Stimulated activated naive CD8-positive, alpha-beta T cell treated with anti-CD3 and anti-CD28 coated beads, Interleukin-15, Interleukin-2, amounts not matched to agents 100 ng/mL and 50 ng/mL, for 24 hours (primary cell): ENCODE data around the gene SOX6.

ENCODE experiments used
- H3K27ac Mint-ChIP-seq: one replicate; pipeline ENCODE4 v1.8.0; 2021; ENCODE audit warnings: mild to moderate bottlenecking, mixed read lengths
- H3K27me3 Mint-ChIP-seq: one replicate; pipeline ENCODE4 v1.8.0; 2021; ENCODE audit warnings: mixed read lengths
- H3K36me3 Mint-ChIP-seq: one replicate; pipeline ENCODE4 v1.8.0; 2021; ENCODE audit warnings: low read depth, mixed read lengths
- H3K4me1 Mint-ChIP-seq: one replicate; pipeline ENCODE4 v1.8.0; 2021; ENCODE audit warnings: low read depth, mixed read lengths
- H3K4me3 Mint-ChIP-seq: one replicate; pipeline ENCODE4 v1.8.0; 2021; ENCODE audit warnings: mild to moderate bottlenecking, mixed read lengths
- H3K9me3 Mint-ChIP-seq: one replicate; pipeline ENCODE4 v1.8.0; 2021; ENCODE audit warnings: mixed read lengths

The SOX6 gene

GRCh38 chr11:15920856-15921629 lies 435.3 kb downstream of the SOX6 start:
- Mint-ChIP-seq H3K36me3 (no peaks in the 10 kb centered on the region), H3K9me3 (no peaks in the 10 kb centered on the region), H3K4me1 (no peaks in the 10 kb centered on the region), H3K4me3 (no peak overlapping the region), H3K27me3 (peaks cover 4% of the 10 kb centered on the region), H3K27ac (no peak overlapping the region)

- Mint-ChIP-seq H3K36me3 (no peaks in the 10 kb centered on the region), H3K4me1 (no peaks in the 10 kb centered on the region), H3K27ac (no peak overlapping the region), H3K9me3 (no peaks in the 10 kb centered on the region), H3K4me3 (no peak overlapping the region), H3K27me3 (peaks cover 4% of the 10 kb centered on the region)
These were observed 437.7 kb downstream of the SOX6 start for GRCh38 chr11:15918674-15919073.

- Mint-ChIP-seq H3K9me3 (no peaks in the 10 kb centered on the region), H3K27me3 (peaks cover 4% of the 10 kb centered on the region), H3K4me1 (no peaks in the 10 kb centered on the region), H3K4me3 (no peak overlapping the region), H3K27ac (no peak overlapping the region), H3K36me3 (no peaks in the 10 kb centered on the region)
These were observed 438.1 kb downstream of the SOX6 start for GRCh38 chr11:15918212-15918611.
